Endothelial cell of coronary artery (primary cell): ENCODE measurements around the gene DNPH1. TPM values are rescaled to one million over a fixed set of nuclear protein-coding genes. Genes with fewer than 3 reads are reported as not detected.

Experiments
- total RNA-seq: library from RNA; depleted of rRNA; stranded (reverse); fragments of >200 nt; gene quantifications from 2 replicates; pipeline ENCODE4 v1.2.3, GENCODE V29; 2014

The DNPH1 gene, protein sequence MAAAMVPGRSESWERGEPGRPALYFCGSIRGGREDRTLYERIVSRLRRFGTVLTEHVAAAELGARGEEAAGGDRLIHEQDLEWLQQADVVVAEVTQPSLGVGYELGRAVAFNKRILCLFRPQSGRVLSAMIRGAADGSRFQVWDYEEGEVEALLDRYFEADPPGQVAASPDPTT
- 32.0 and 54.7 TPM in 2 replicates for total RNA-seq

DNA sequence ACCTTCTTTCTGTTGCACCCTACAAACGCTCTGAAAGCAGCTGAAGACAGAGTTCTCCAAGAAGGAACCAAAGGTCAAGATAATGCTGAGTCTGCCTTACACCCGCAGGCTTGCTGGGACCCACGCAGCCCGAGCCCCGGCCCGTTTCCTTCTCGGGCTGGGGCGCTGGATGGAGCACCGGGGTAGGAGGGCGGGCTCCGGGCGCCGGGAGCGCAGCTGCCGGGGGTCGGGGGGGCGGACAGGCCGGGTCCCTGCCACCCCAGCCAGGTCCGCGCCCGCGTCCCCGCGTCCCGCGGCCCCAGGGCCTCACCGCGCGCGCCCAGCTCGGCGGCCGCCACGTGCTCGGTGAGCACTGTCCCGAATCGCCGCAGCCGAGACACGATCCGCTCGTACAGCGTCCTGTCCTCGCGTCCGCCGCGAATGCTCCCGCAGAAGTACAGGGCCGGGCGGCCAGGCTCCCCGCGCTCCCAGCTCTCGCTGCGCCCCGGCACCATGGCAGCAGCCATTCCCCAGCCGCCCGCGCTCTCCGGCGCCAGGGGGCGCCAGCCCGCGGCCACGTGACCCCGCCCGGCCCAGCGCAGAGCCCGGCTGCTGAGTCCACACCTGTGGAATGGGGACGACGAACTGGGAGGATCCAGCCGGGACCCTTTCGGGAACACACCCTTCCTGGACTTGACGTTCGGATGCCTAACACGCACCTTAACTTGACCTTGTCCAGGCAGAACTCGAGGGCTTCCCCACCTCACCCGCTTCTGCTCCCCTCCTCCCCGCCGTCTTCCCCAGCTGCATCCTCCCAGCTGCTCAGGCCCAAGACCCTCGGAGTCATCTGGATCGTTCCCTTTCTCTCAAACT, at the start of gene DNPH1:
DNPH1 (minus strand) TSS at position 531 of the 852 bp plus-strand sequence; CDS start at position 506, 25 bp downstream.

DNA sequence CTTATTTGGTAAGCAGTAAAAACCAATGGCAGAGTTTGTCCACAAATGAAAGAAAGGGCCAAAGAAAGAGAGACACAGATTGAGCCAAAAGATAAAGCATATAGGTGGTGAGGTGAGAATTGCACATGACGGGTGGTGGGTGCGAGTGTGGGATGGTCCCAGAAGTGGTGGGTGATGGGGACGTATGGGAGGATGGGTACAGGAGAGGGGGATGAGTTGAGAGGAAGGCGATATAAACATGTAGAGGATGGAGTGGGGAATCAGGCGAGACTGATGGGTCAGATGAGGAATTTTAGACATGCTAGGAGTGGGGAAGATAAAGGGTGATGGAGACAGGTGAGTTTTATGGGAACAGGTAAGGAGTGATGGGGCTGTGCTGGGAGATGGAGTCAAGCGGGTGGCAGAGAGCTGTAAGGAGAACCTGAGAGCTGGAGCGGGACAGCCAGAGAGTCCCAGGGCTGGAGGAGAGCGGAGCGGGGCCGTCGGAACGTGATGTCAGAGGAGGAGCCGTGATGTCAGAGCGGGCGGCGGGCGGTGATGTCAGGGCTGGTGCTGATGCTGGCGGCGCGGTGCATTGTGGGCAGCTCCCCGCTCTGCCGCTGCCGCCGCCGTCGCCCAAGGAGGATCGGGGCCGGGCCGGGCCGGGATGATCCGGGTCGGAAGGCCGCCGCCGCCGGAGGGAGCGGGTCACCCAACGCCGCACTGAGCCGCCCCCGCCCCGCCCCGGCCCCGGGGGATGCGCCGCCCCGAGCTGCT, 13.8 kb upstream of the DNPH1 start, which contains the start of gene TTBK1:
TTBK1 (plus strand) TSS at position 574 of the 756 bp plus-strand sequence. CDS start 3,180 bp downstream, outside the sequence.

DNA sequence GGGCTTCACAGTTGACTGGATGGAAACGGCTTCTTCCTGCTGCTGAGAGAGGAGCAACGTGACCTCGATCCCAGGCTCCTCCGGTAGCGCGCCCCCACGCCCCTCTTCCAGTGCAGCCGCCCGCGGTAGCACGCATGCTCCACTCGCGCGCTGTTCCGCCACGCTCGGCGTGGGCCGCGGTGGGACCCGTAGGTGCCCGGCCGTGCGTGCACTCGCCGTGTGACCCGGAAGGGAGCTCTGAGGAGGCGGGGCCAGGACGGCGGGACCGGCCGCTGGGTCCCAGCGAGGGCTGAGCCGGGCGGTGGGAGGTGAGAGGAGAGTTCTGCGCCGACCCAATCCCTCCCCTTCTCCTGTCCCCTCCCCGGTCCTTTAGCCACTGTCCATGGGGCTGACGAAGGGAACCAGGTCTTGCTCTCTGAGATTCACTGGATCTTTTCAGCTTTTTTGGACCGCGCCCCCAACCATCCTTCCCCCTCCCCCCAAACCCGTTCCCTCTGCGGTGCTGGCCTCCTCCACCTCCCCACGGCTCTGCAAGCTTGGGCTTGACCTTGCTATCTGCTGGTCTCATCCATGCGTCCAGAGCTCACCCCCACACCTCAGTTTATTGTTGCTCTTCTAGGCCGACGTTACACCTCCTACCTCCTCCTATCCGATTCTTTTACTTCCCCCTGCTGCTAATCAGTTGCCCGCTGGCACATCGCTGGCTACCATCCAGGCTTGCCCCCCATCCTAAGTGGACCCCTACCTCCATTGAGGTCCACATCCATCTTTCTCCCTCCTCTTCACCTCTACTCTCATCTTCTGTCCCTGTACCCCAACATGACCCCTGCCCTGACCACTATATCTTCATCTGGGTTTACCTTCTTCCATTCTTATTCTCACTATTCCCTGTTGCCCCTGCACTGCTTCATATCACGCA, 47.1 kb downstream of the DNPH1 start, which contains the start of gene CUL9:
CUL9 (plus strand) TSS at position 255 of the 919 bp plus-strand sequence. CDS start 2,115 bp downstream, outside the sequence.

Other genes starting within 250 kb of the DNPH1 start
- gene PPP2R5D, start 244.9 kb downstream of the DNPH1 start, total RNA-seq = 35.8 and 38.1 TPM in 2 replicates
- 50.9 and 54.4 TPM in 2 replicates for gene MEA1, start 215.5 kb downstream of the DNPH1 start, total RNA-seq
- gene KLHDC3, start 215.2 kb downstream of the DNPH1 start, total RNA-seq = 83.8 and 110 TPM in 2 replicates
- 77.2 and 100.0 TPM in 2 replicates for gene RRP36, start 207.9 kb downstream of the DNPH1 start, total RNA-seq
- gene CUL7, start 175.6 kb downstream of the DNPH1 start, total RNA-seq = 21.1 and 34.3 TPM in 2 replicates
- 18.5 and 21.6 TPM in 2 replicates for gene MRPL2, start 170.0 kb downstream of the DNPH1 start, total RNA-seq
- gene KLC4, start 169.8 kb downstream of the DNPH1 start, total RNA-seq = 13.4 and 17.2 TPM in 2 replicates
- 15.3 and 24.6 TPM in 2 replicates for gene PTK7, start 153.2 kb downstream of the DNPH1 start, total RNA-seq
- gene SRF, start 58.2 kb downstream of the DNPH1 start, total RNA-seq = 15.7 and 17.7 TPM in 2 replicates
- gene CUL9, start 47.3 kb downstream of the DNPH1 start, total RNA-seq = 19.7 and 30.1 TPM in 2 replicates
- under 0.01 and 0.09 TPM in 2 replicates for gene TTBK1, start 14.0 kb upstream of the DNPH1 start, total RNA-seq
- gene SLC22A7, start 68.8 kb upstream of the DNPH1 start, total RNA-seq = not detected in 2 replicates
- gene CRIP3, start 79.3 kb upstream of the DNPH1 start, total RNA-seq = not detected in 2 replicates
- 4.1 and 5.4 TPM in 2 replicates for gene ZNF318, start 140.2 kb upstream of the DNPH1 start, total RNA-seq
- 12.7 and 22.5 TPM in 2 replicates for gene ABCC10, start 198.1 kb upstream of the DNPH1 start, total RNA-seq
- 0.09 and 0.28 TPM in 2 replicates for gene DLK2, start 226.1 kb upstream of the DNPH1 start, total RNA-seq
- gene TJAP1, start 248.1 kb upstream of the DNPH1 start, total RNA-seq = 8.5 and 10.7 TPM in 2 replicates